Measurements from ENCODE around the gene TGFB2.

GRCh38 chr1:218429301-218429700 lies 84.2 kb downstream of the TGFB2 start:
- no peak for TF ChIP-seq CTCF (IDR thresholded peaks at IDR 0.05; ENCODE audit: low read depth, low read length, missing input control)
- TF ChIP-seq, protein P1, sequence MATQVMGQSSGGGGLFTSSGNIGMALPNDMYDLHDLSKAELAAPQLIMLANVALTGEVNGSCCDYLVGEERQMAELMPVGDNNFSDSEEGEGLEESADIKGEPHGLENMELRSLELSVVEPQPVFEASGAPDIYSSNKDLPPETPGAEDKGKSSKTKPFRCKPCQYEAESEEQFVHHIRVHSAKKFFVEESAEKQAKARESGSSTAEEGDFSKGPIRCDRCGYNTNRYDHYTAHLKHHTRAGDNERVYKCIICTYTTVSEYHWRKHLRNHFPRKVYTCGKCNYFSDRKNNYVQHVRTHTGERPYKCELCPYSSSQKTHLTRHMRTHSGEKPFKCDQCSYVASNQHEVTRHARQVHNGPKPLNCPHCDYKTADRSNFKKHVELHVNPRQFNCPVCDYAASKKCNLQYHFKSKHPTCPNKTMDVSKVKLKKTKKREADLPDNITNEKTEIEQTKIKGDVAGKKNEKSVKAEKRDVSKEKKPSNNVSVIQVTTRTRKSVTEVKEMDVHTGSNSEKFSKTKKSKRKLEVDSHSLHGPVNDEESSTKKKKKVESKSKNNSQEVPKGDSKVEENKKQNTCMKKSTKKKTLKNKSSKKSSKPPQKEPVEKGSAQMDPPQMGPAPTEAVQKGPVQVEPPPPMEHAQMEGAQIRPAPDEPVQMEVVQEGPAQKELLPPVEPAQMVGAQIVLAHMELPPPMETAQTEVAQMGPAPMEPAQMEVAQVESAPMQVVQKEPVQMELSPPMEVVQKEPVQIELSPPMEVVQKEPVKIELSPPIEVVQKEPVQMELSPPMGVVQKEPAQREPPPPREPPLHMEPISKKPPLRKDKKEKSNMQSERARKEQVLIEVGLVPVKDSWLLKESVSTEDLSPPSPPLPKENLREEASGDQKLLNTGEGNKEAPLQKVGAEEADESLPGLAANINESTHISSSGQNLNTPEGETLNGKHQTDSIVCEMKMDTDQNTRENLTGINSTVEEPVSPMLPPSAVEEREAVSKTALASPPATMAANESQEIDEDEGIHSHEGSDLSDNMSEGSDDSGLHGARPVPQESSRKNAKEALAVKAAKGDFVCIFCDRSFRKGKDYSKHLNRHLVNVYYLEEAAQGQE (IDR thresholded peaks at IDR 0.05) = no peak
- TF ChIP-seq, protein P2, sequence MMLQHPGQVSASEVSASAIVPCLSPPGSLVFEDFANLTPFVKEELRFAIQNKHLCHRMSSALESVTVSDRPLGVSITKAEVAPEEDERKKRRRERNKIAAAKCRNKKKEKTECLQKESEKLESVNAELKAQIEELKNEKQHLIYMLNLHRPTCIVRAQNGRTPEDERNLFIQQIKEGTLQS (IDR thresholded peaks at IDR 0.05) = no peak
- TF ChIP-seq JUND (IDR thresholded peaks at IDR 0.05) = no peak
- TF ChIP-seq ZBTB33 (IDR thresholded peaks at IDR 0.05) = no peak
- TF ChIP-seq MAX (IDR thresholded peaks at IDR 0.05) = no peak
- no peak for TF ChIP-seq FOXA2 (IDR thresholded peaks at IDR 0.05)
- TF ChIP-seq TAF1 (conservative IDR thresholded peaks at IDR 0.05) = no peak

Data from liver (tissue), 3 donors.